Cardiac fibroblast (primary cell): ENCODE results near the gene POC1A.
A peak's percentile ranks its signal among the peaks of the same experiment; 100 is the strongest.

Experiments
- DNase-seq, 2 donors: peaks; one replicate each; pipeline versions ENCODE4 v3.0.0 to v3.0.0-alpha.2; 2010; ENCODE audit warnings: low read depth in 2 of 2
- H3K4me3 ChIP-seq, 2 donors: replicated peaks in 1 of 2; 1 replicate in 1 of 2; 2 replicates in 1 of 2; pipeline ENCODE4 v1.5.1; 2011; ENCODE audit warnings: low read depth in 2 of 2, low read length in 2 of 2, mild to moderate bottlenecking in 2 of 2, moderate library complexity in 1 of 2
- CTCF ChIP-seq: IDR thresholded peaks from one replicate; pipeline ENCODE4 v1.5.1; 2011; ENCODE audit warnings: low read depth, mild to moderate bottlenecking, low read length, inconsistent platforms

The POC1A gene

GRCh38 chr3:52193065-52193464 is 38.8 kb upstream of the POC1A start:
- no peak for TF ChIP-seq CTCF
- peak; percentile 42 to 61 for DNase-seq
- H3K4me3 ChIP-seq: no peak overlapping the region

- DNase-seq: no peak
- H3K4me3 ChIP-seq: no peak overlapping the region
- no peak for TF ChIP-seq CTCF
Observed at GRCh38 chr3:52191663-52192062, 37.4 kb upstream of the POC1A start.

GRCh38 chr3:52190294-52191074 is 36.3 kb upstream of the POC1A start:
- TF ChIP-seq CTCF: no peak
- no peak overlapping the region for H3K4me3 ChIP-seq
- peak; percentile 31 to 83 for DNase-seq

GRCh38 chr3:52188556-52188955 is 34.3 kb upstream of the POC1A start:
- H3K4me3 ChIP-seq: no peak overlapping the region
- TF ChIP-seq CTCF: no peak
- DNase-seq: no peak

- no peak for DNase-seq
- no peak for TF ChIP-seq CTCF
- H3K4me3 ChIP-seq: no peak overlapping the region
Observed at GRCh38 chr3:52186729-52187128, 32.5 kb upstream of the POC1A start.

GRCh38 chr3:52185837-52186236 is 31.6 kb upstream of the POC1A start:
- no peak for DNase-seq
- TF ChIP-seq CTCF: no peak
- H3K4me3 ChIP-seq: no peak overlapping the region

GRCh38 chr3:52185311-52185710 is 31.1 kb upstream of the POC1A start:
- TF ChIP-seq CTCF: no peak
- H3K4me3 ChIP-seq: no peak overlapping the region
- DNase-seq: no peak
